IMR-90 (cell line): ENCODE results near the gene DICER1. TPM values are rescaled to one million over a fixed set of nuclear protein-coding genes. Genes with fewer than 3 reads are reported as not detected.

Experiments
- ATAC-seq: fragments of 200-7000 bp; cut with Tn5 transposase; 2 replicates; pipeline ENCODE4 v1.9.1; 2020; ENCODE audit warnings: low read depth, mild to moderate bottlenecking, moderate library complexity
- BruUV-seq: library from RNA; stranded (reverse); fragments of 400-500 nt; replicated peaks from 2 replicates; lab custom pipeline; 2021; lab: Mats Ljungman, UMichigan
- CTCF ChIA-PET: fragments of 300-600 bp; formaldehyde crosslinking; extraction: SDS; loops from one replicate; lab custom pipeline; 2021; ENCODE audit warnings: antibody characterized with exemption; lab: Yijun Ruan, JAX
- POLR2A ChIA-PET: fragments of 300-600 bp; sonication (Branson Sonifier 250); formaldehyde crosslinking; loops from one replicate; lab custom pipeline; 2022; ENCODE audit warnings: antibody characterized with exemption; ENCODE audit not compliant: unreplicated experiment; lab: Charles Lee
- DNase-seq: peaks from one replicate; pipeline ENCODE4 v3.0.0; 2013
- H2AFZ ChIP-seq: replicated peaks from 2 replicates; pipeline ENCODE3; 2013; ENCODE audit warnings: low read length, mild to moderate bottlenecking; ENCODE audit not compliant: poor library complexity
- H2AK5ac ChIP-seq: 2 replicates; pipeline ENCODE4 v1.6.1; 2013; ENCODE audit warnings: low read depth, low read length, inconsistent platforms
- H2AK9ac ChIP-seq: replicated peaks from 2 replicates; pipeline ENCODE3; 2013; ENCODE audit warnings: mild to moderate bottlenecking, low read depth, low read length, moderate library complexity; ENCODE audit not compliant: poor library complexity
- H2BK120ac ChIP-seq: 2 replicates; pipeline ENCODE4 v1.6.1; 2013; ENCODE audit warnings: low read depth, low read length, inconsistent platforms
- H2BK15ac ChIP-seq: 3 replicates; pipeline ENCODE4 v1.6.1; 2013; ENCODE audit warnings: low read depth, low read length, inconsistent platforms
- H2BK20ac ChIP-seq: 2 replicates; pipeline ENCODE4 v1.6.1; 2013; ENCODE audit warnings: low read depth, mild to moderate bottlenecking, inconsistent platforms, low read length, moderate library complexity
- H2BK5ac ChIP-seq: 2 replicates; pipeline ENCODE4 v1.6.1; 2013; ENCODE audit warnings: mild to moderate bottlenecking, low read depth, low read length, inconsistent platforms; ENCODE audit not compliant: poor library complexity, severe bottlenecking
- H3K14ac ChIP-seq: replicated peaks from 2 replicates; pipeline ENCODE4 v1.6.1; 2013; ENCODE audit warnings: low read depth, low read length, inconsistent platforms
- H3K18ac ChIP-seq: 2 replicates; pipeline ENCODE4 v1.6.1; 2013; ENCODE audit warnings: low read depth, low read length, control low read depth
- H3K23ac ChIP-seq: 2 replicates; pipeline ENCODE4 v1.6.1; 2013; ENCODE audit warnings: low read depth, low read length, inconsistent platforms
- H3K27ac ChIP-seq: 2 replicates; pipeline ENCODE4 v1.5.1; 2013; ENCODE audit warnings: mild to moderate bottlenecking, control low read depth, low read length; ENCODE audit not compliant: insufficient read depth
- H3K27me3 ChIP-seq: 2 replicates; pipeline ENCODE4 v1.6.1; 2013; ENCODE audit warnings: low read length; ENCODE audit not compliant: control insufficient read depth, insufficient read depth
- H3K36me3 ChIP-seq: 2 replicates; pipeline ENCODE4 v1.6.1; 2013; ENCODE audit warnings: low read length, mixed read lengths; ENCODE audit not compliant: control insufficient read depth, insufficient read depth
- H3K4ac ChIP-seq: 2 replicates; pipeline ENCODE4 v1.6.1; 2013; ENCODE audit warnings: low read depth, low read length, inconsistent platforms
- H3K4me1 ChIP-seq: 2 replicates; pipeline ENCODE4 v1.6.1; 2013; ENCODE audit warnings: low read length, mixed read lengths; ENCODE audit not compliant: control insufficient read depth, insufficient read depth
- H3K4me2 ChIP-seq: 2 replicates; pipeline ENCODE4 v1.6.1; 2013; ENCODE audit warnings: low read depth, mild to moderate bottlenecking, control low read depth, low read length, moderate library complexity
- H3K4me3 ChIP-seq: 2 replicates; pipeline ENCODE4 v1.5.1; 2013; ENCODE audit warnings: low read depth, mild to moderate bottlenecking, control low read depth, low read length, moderate library complexity; ENCODE audit not compliant: insufficient read depth
- H3K56ac ChIP-seq: 2 replicates; pipeline ENCODE4 v1.6.1; 2013; ENCODE audit warnings: low read length, inconsistent platforms; ENCODE audit not compliant: insufficient read depth; ENCODE audit errors: extremely low read depth
- H3K79me1 ChIP-seq, 2 experiments: 2 replicates each; pipeline ENCODE4 v1.6.1; 2013; ENCODE audit warnings: low read length in 2 of 2, inconsistent platforms in 1 of 2, low read depth in 1 of 2
- H3K9ac ChIP-seq: 2 replicates; pipeline ENCODE4 v1.6.1; 2013; ENCODE audit warnings: low read depth, low read length, control low read depth
- H3K9me1 ChIP-seq: 2 replicates; pipeline ENCODE4 v1.6.1; 2013; ENCODE audit warnings: low read length, inconsistent platforms; ENCODE audit not compliant: insufficient read depth
- H3K9me3 ChIP-seq: 2 replicates; pipeline ENCODE4 v1.6.1; 2013; ENCODE audit warnings: low read length; ENCODE audit not compliant: control insufficient read depth, insufficient read depth
- H4K20me1 ChIP-seq: 2 replicates; pipeline ENCODE4 v1.6.1; 2013; ENCODE audit warnings: low read length, inconsistent platforms; ENCODE audit not compliant: insufficient read depth
- H4K5ac ChIP-seq: 2 replicates; pipeline ENCODE4 v1.6.1; 2013; ENCODE audit warnings: mild to moderate bottlenecking, low read depth, low read length, control low read depth
- H4K8ac ChIP-seq, 2 experiments: 2 replicates each; pipeline ENCODE4 v1.6.1; 2013; ENCODE audit warnings: low read depth in 2 of 2, low read length in 2 of 2, control low read depth in 1 of 2, inconsistent platforms in 1 of 2
- H4K91ac ChIP-seq: 2 replicates; pipeline ENCODE4 v1.6.1; 2013; ENCODE audit warnings: low read depth, low read length, inconsistent platforms; ENCODE audit not compliant: insufficient read depth
- BHLHE40 ChIP-seq: fragments of 150-350 bp; IDR thresholded peaks from 2 replicates; pipeline ENCODE4 v1.6.1; 2016; ENCODE audit warnings: mild to moderate bottlenecking, low read depth, low read length
- CEBPB ChIP-seq: IDR thresholded peaks from 2 replicates; pipeline ENCODE4 v1.6.1; 2012; ENCODE audit warnings: low read depth, low read length, improper control_type of control experiment
- FOS ChIP-seq: fragments of 150-350 bp; IDR thresholded peaks from 2 replicates; pipeline ENCODE4 v1.6.1; 2016; ENCODE audit warnings: low read depth, low read length
- MAZ ChIP-seq: IDR thresholded peaks from 2 replicates; pipeline ENCODE4 v1.6.1; 2012; ENCODE audit warnings: low read depth, mild to moderate bottlenecking, low read length, improper control_type of control experiment, moderate library complexity, borderline replicate concordance
- POLR2A ChIP-seq: IDR thresholded peaks from 2 replicates; pipeline ENCODE4 v1.6.1; 2012; ENCODE audit warnings: mild to moderate bottlenecking, low read depth, low read length
- RAD21 ChIP-seq: IDR thresholded peaks from 2 replicates; pipeline ENCODE4 v1.6.1; 2012; ENCODE audit warnings: low read length, improper control_type of control experiment
- RCOR1 ChIP-seq: IDR thresholded peaks from 2 replicates; pipeline ENCODE4 v1.6.1; 2012; ENCODE audit warnings: mild to moderate bottlenecking, low read length, improper control_type of control experiment; ENCODE audit not compliant: insufficient replicate concordance
- SMC3 ChIP-seq: fragments of 150-350 bp; IDR thresholded peaks from 2 replicates; pipeline ENCODE4 v1.6.1; 2016; ENCODE audit warnings: low read depth, mild to moderate bottlenecking, antibody characterized with exemption, low read length, moderate library complexity
- WGBS, 2 experiments: methylation state at CpG; one replicate each; pipeline versions ENCODE4 v1.1.5 to v1.1.7; 2013; ENCODE audit warnings: missing lambda C conversion rate in 2 of 2; ENCODE audit not compliant: insufficient read length in 1 of 2; ENCODE audit errors: extremely low coverage in 2 of 2; 5-methylcytosine and 5-hydroxymethylcytosine counted together
- dilution Hi-C: fragments of 300-500 bp; cut with HindIII; formaldehyde crosslinking; loops from one replicate; pipeline ENCODE4 v1.14.3; 2018; ENCODE audit warnings: low sequenced_read_pairs; ENCODE audit not compliant: unreplicated experiment
- in situ Hi-C: fragments of 300-500 bp; cut with MboI; formaldehyde crosslinking; loops from 3 replicates; pipeline ENCODE4 v1.14.3; 2019; ENCODE audit warnings: low sequenced_read_pairs, inconsistent platforms, mixed read lengths
- intact Hi-C: fragments of 100-400 bp; cut with micrococcal nuclease; formaldehyde crosslinking; loops from 2 replicates; pipeline ENCODE4 v1.10.0; 2022
- polyA plus RNA-seq, 3 experiments: library from polyadenylated mRNA; depleted of rRNA; stranded (reverse); fragments of >200 nt; gene quantifications; 2 replicates each; pipeline ENCODE4 v1.2.3, GENCODE V29; 2012; ENCODE audit warnings: low replicate concordance in 1 of 3
- total RNA-seq: library from RNA; depleted of rRNA; stranded (reverse); fragments of >200 nt; gene quantifications from 2 replicates; pipeline ENCODE4 v1.2.3, GENCODE V29; 2012
- TF ChIP-seq, protein P1 (sequence below): fragments of 150-350 bp; IDR thresholded peaks from 2 replicates; pipeline ENCODE4 v1.6.1; 2016; ENCODE audit warnings: low read depth, mild to moderate bottlenecking, low read length, moderate library complexity, borderline replicate concordance

The DICER1 gene
- total and polyA plus RNA-seq, 2 of the 4 experiments (the other 2 are of a cell fraction), result 9.7 to 49.5 TPM

DNA sequence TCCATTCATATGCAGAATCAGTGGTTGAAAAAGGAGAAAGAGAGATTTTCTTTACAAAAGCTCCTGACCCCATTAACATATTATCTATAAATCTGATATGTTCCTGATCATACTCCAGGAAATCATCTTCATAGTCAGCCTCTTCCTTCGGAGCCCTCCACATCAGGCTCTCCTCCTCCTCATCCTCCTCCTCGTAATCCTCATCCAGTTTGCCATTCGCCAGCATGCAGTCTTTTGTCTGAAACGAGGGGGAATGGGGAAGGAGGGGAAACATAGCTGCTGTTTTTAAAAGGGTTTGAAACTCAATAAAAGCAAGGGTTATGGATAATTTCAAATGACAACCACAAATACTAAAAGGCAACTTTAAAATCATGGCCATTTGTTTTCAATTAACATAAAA, 60.9 kb downstream of the DICER1 start:
- Histone ChIP-seq H2BK120ac (no peak overlapping the region), H4K5ac (no peak overlapping the region), H3K4me3 (no peak overlapping the region), H2AFZ (no peak overlapping the region), H3K27me3 (no peaks in the 10 kb centered on the region), H3K56ac (no peak overlapping the region), H3K9me3 (no peaks in the 10 kb centered on the region), H3K14ac (no peak overlapping the region), H3K4me1 (peaks cover 2% of the 10 kb centered on the region; the same call in 1 of the 2 replicates), H3K79me1 (peaks cover 18 to 34% of the 10 kb centered on the region in 2 experiments), H3K36me3 (peaks cover 24% of the 10 kb centered on the region), H4K91ac (no peak overlapping the region), H3K9me1 (peaks cover 6% of the 10 kb centered on the region; the same call in 1 of the 2 replicates), H4K8ac (no peak overlapping the region), H3K23ac (no peak overlapping the region), H2AK5ac (no peak overlapping the region), H2BK5ac (no peak overlapping the region), H2AK9ac (no peak overlapping the region), H2BK20ac (no peak overlapping the region), H3K4ac (no peak overlapping the region), H3K27ac (no peak overlapping the region; the same call in 1 of the 2 replicates), H3K18ac (no peak overlapping the region), H3K4me2 (no peak overlapping the region), H3K9ac (no peak overlapping the region), H2BK15ac (no peak overlapping the region), H4K20me1 (0 out of 2 replicates have a peak, but pooled peaks cover 2% of the 10 kb centered on the region)
- dilution Hi-C loops, result no loop called here
- intact Hi-C loops, result loop anchor here (5.0 kb wide), 4 partner anchors 61 to 336 kb away; partner anchors contain the start of genes DICER1 and GSC
- ATAC-seq (no peak), DNase-seq (no peak)
- in situ Hi-C loops, result loop anchor here (5.0 kb wide), 1 partner anchor 409 kb away; no protein-coding TSS in a partner anchor
- no TSS peak for BruUV-seq
- WGBS, 2 experiments, result no CpG with 5 or more reads among the region's 4 CpGs
- CTCF ChIA-PET, result interaction anchor here (0.6 kb wide), 1 partner anchor 590 kb away, joined by 3 read pairs; no protein-coding TSS in a partner anchor
- POLR2A ChIA-PET, result no interaction called here
- TF ChIP-seq RCOR1, result no peak
- TF ChIP-seq CEBPB, result no peak
- no peak for TF ChIP-seq MAZ
- no peak for TF ChIP-seq FOS
- no peak for TF ChIP-seq SMC3
- TF ChIP-seq, protein P1, sequence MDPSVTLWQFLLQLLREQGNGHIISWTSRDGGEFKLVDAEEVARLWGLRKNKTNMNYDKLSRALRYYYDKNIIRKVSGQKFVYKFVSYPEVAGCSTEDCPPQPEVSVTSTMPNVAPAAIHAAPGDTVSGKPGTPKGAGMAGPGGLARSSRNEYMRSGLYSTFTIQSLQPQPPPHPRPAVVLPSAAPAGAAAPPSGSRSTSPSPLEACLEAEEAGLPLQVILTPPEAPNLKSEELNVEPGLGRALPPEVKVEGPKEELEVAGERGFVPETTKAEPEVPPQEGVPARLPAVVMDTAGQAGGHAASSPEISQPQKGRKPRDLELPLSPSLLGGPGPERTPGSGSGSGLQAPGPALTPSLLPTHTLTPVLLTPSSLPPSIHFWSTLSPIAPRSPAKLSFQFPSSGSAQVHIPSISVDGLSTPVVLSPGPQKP, result no peak
- no peak for TF ChIP-seq BHLHE40
- no peak for TF ChIP-seq RAD21
- no peak for TF ChIP-seq POLR2A
